Keratinocyte (primary cell): ENCODE data around the gene EBF4. TPM values are rescaled to one million over a fixed set of nuclear protein-coding genes. Genes with fewer than 3 reads are reported as not detected.

ENCODE experiments used
- DNase-seq: peaks from one replicate; pipeline ENCODE4 v3.0.0-alpha.2; 2011; ENCODE audit warnings: low read depth, missing footprints, low spot score
- FAIRE-seq: peaks from 2 replicates; lab custom pipeline; 2011; peaks lifted over from hg19 to GRCh38; lab: Jason Lieb, UNC
- H2AFZ ChIP-seq: 2 replicates; pipeline ENCODE4 v1.6.0; 2012; ENCODE audit warnings: low read length, control low read depth, inconsistent platforms; ENCODE audit not compliant: control insufficient read depth
- H3K27ac ChIP-seq: 2 replicates; pipeline ENCODE4 v1.5.1; 2011; ENCODE audit warnings: low read length; ENCODE audit not compliant: control insufficient read depth, insufficient read depth
- H3K27me3 ChIP-seq: 3 replicates; pipeline ENCODE4 v1.6.0; 2011; ENCODE audit warnings: low read length; ENCODE audit not compliant: control insufficient read depth, insufficient read depth; ENCODE audit errors: extremely low read depth
- H3K36me3 ChIP-seq, 2 experiments: 2 replicates in 1 of 2; 3 replicates in 1 of 2; pipeline ENCODE4 v1.5.1; 2011; ENCODE audit warnings: low read length in 2 of 2, mild to moderate bottlenecking in 1 of 2; ENCODE audit not compliant: control insufficient read depth in 2 of 2, insufficient read depth in 2 of 2; ENCODE audit errors: extremely low read depth in 1 of 2
- H3K4me1 ChIP-seq: 3 replicates; pipeline ENCODE4 v1.5.1; 2011; ENCODE audit warnings: low read length; ENCODE audit not compliant: control insufficient read depth, insufficient read depth; ENCODE audit errors: extremely low read depth
- H3K4me2 ChIP-seq: 3 replicates; pipeline ENCODE4 v1.6.0; 2011; ENCODE audit warnings: low read depth, low read length; ENCODE audit not compliant: control insufficient read depth, insufficient read depth; ENCODE audit errors: extremely low read depth
- H3K4me3 ChIP-seq, 3 experiments: fragments of 200-600 bp in 1 of 3; sonication (generic) in 1 of 3; 2 replicates in 2 of 3; 3 replicates in 1 of 3; pipeline ENCODE4 v1.5.1; 2011 to 2016; ENCODE audit warnings: low read length in 3 of 3, mild to moderate bottlenecking in 3 of 3, control low read depth in 2 of 3, inconsistent platforms in 1 of 3, low read depth in 1 of 3, mixed read lengths in 1 of 3, mixed run types in 1 of 3, moderate library complexity in 1 of 3; ENCODE audit not compliant: control insufficient read depth in 2 of 3, insufficient read depth in 2 of 3; ENCODE audit errors: extremely low read depth in 1 of 3
- H3K79me2 ChIP-seq: 2 replicates; pipeline ENCODE4 v1.6.0; 2012; ENCODE audit warnings: low read length; ENCODE audit not compliant: control insufficient read depth, insufficient read depth
- H3K9ac ChIP-seq: 3 replicates; pipeline ENCODE4 v1.6.0; 2011; ENCODE audit warnings: low read length; ENCODE audit not compliant: control insufficient read depth, insufficient read depth; ENCODE audit errors: extremely low read depth
- H3K9me1 ChIP-seq: 3 replicates; pipeline ENCODE4 v1.6.0; 2011; ENCODE audit warnings: low read length; ENCODE audit not compliant: control insufficient read depth, insufficient read depth; ENCODE audit errors: extremely low read depth
- H3K9me3 ChIP-seq: 2 replicates; pipeline ENCODE4 v1.5.1; 2012; ENCODE audit warnings: low read depth, low read length; ENCODE audit not compliant: control insufficient read depth
- H4K20me1 ChIP-seq: 3 replicates; pipeline ENCODE4 v1.6.0; 2011; ENCODE audit warnings: low read length; ENCODE audit not compliant: control insufficient read depth, insufficient read depth; ENCODE audit errors: extremely low read depth
- CTCF ChIP-seq, 3 experiments: IDR thresholded peaks in 1 of 3; conservative IDR thresholded peaks in 1 of 3; optimal IDR thresholded peaks in 1 of 3; 2 replicates in 2 of 3; 3 replicates in 1 of 3; pipeline versions ENCODE3 to v1.5.1; 2011; ENCODE audit warnings: low read length in 3 of 3, mild to moderate bottlenecking in 3 of 3, moderate library complexity in 2 of 3, control low read depth in 1 of 3, inconsistent platforms in 1 of 3; ENCODE audit not compliant: insufficient read depth in 2 of 3; ENCODE audit errors: extremely low read depth in 1 of 3
- EZH2 ChIP-seq: IDR thresholded peaks from one replicate; pipeline ENCODE4 v1.6.1; 2012; ENCODE audit warnings: inconsistent platforms, mild to moderate bottlenecking, low read length, moderate library complexity
- dilution Hi-C: fragments of 300-500 bp; cut with MboI; formaldehyde crosslinking; loops from one replicate; pipeline ENCODE4 v1.7.0; 2020; ENCODE audit warnings: low sequenced_read_pairs; ENCODE audit not compliant: extremely low pct_ligation_motif_present
- polyA plus RNA-seq, 5 experiments: library from polyadenylated mRNA; depleted of rRNA in 3 of 5; stranded (reverse) in 3 of 5; stranded (forward) in 1 of 5; unstranded in 1 of 5; fragments of >200 nt; gene quantifications; 1 replicate in 1 of 5; 2 replicates in 3 of 5; 3 replicates in 1 of 5; pipeline versions ENCODE4 v1.2.1 to v1.2.3, GENCODE V29; 2011 to 2012; ENCODE audit warnings: missing spikeins in 2 of 5, low read depth in 1 of 5, low replicate concordance in 1 of 5

Gene EBF4
- polyA plus RNA-seq, 1 donor (not counting 4 experiments of a cell fraction or from before 2014, with no cell fraction given), result not detected

DNA sequence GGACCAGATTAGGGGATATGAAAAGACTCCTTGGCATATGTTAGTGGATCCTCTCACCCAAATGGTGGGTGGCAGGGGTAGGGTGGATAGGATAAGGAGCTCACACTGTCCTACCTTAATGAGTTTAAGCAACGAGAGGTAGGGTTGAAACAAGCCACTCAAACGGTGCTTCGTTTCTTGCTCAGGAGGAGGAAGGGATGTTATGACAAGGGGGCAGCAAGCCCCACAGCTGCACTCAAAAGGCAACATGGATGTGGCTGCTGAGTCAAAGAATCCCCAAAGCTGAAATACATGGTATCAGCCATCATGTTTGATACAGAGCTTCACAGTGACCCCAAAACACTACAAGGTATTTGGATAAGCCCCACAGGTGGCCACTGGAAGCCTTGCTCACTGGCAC, 20.1 kb upstream of the EBF4 start:
- H3K9me1 ChIP-seq, result no peaks in the 10 kb centered on the region
- no peaks in the 10 kb centered on the region for H4K20me1 ChIP-seq
- no peak overlapping the region for H3K9ac ChIP-seq
- no peaks in the 10 kb centered on the region for H3K27me3 ChIP-seq
- no peaks in the 10 kb centered on the region for H3K79me2 ChIP-seq
- H2AFZ ChIP-seq, result no peak overlapping the region
- dilution Hi-C loops, result no loop called here
- H3K4me1 ChIP-seq, result no peaks in the 10 kb centered on the region
- no peaks in the 10 kb centered on the region for H3K9me3 ChIP-seq
- no peak overlapping the region for H3K4me2 ChIP-seq
- H3K36me3 ChIP-seq, result no peaks in the 10 kb centered on the region
- TF ChIP-seq EZH2, result no peak
- no peak for TF ChIP-seq CTCF (optimal IDR thresholded peaks at IDR 0.05 in 1 of 3, IDR thresholded peaks at IDR 0.05 in 1 of 3, conservative IDR thresholded peaks at IDR 0.05 in 1 of 3; ENCODE audit: extremely low read depth in 1 of 3, insufficient read depth in 2 of 3, low read length in 3 of 3)
- no peak overlapping the region for H3K27ac ChIP-seq
- no peak for FAIRE-seq
- no peak overlapping the region for H3K4me3 ChIP-seq
- no peak for DNase-seq

DNA sequence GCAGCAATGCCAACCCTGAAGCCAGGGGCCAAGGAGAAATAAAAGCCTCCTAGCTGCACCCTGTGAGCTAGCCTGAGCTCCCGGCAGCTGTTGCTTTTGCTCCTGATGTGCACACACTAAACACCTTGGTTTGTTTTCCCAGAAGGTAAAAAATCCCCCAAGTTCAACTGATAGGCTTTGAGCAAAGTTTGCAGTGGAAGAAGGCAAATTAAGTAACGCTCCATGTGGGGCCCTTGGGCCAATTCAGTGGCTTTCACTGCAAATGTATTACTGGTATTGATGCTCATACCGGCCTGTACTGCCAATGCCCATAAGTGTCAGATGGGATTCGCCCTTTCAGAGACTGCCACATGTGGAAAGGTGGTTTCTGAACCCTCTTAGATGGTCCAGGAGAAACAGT, 19.1 kb upstream of the EBF4 start:
- dilution Hi-C loops, result no loop called here
- no peak for DNase-seq
- H2AFZ ChIP-seq, result no peak overlapping the region

More for the DNA sequence above, 19.1 kb upstream of the EBF4 start:
- no peak for FAIRE-seq
- Histone ChIP-seq H3K27me3 (no peaks in the 10 kb centered on the region), H3K4me3 (no peak overlapping the region), H3K4me2 (no peak overlapping the region), H3K9me3 (no peaks in the 10 kb centered on the region), H4K20me1 (no peaks in the 10 kb centered on the region), H3K27ac (no peak overlapping the region), H3K4me1 (no peaks in the 10 kb centered on the region), H3K79me2 (no peaks in the 10 kb centered on the region), H3K9ac (no peak overlapping the region), H3K9me1 (no peaks in the 10 kb centered on the region), H3K36me3 (no peaks in the 10 kb centered on the region)
- TF ChIP-seq CTCF (optimal IDR thresholded peaks at IDR 0.05 in 1 of 3, IDR thresholded peaks at IDR 0.05 in 1 of 3, conservative IDR thresholded peaks at IDR 0.05 in 1 of 3; ENCODE audit: extremely low read depth in 1 of 3, insufficient read depth in 2 of 3, low read length in 3 of 3) (no peak), EZH2 (no peak)
